Hepatocyte (in vitro differentiated cells): Measurements from ENCODE around the gene SCFD2.

ENCODE experiments used
- CTCF ChIP-seq: fragments of 200-600 bp; sonication (generic); IDR thresholded peaks from 2 replicates; pipeline ENCODE4 v1.5.1; 2016; ENCODE audit warnings: antibody characterized with exemption, mild to moderate bottlenecking; ENCODE audit not compliant: poor library complexity
- EZH2 ChIP-seq: fragments of 200-600 bp; sonication (generic); IDR thresholded peaks from 2 replicates; pipeline ENCODE4 v1.6.1; 2016; ENCODE audit warnings: antibody characterized with exemption, mild to moderate bottlenecking, borderline replicate concordance

DNA sequence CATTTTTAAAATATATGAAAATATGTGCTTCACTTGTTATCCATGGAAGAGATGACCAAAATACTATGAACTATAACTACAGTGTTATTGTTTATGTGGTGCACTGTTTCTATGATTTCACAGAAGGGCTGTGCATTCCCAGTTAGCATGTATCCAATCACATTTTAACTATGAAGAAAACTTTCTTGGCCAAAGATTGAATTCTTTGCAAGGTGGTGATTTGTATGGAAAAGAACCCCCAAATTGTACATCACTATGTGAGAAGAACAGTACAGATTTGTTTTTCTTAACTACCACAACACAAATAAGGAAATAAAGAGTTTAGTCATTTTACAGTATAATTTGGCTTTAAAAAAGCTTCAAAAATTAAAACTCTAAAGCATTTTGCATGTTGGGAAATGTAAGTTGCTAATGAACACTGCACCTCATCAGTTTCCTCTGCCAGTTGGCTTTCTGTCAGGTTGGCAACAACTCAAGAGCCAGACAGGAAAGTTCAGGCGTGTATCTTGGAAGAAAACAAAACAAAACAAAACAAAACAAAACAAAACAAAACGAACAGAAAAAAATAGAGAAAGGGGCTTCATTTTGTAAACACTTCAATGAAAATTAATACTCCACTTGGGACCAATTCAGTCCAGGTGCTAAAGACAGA is 237.0 kb downstream of the SCFD2 start:
- TF ChIP-seq CTCF (no peak), EZH2 (no peak)
